ENCODE data around the gene ARMH3.
A peak's percentile ranks its signal among the peaks of the same experiment; 100 is the strongest.
"Not testable (repeated sequence)": the region's sequence is repeated elsewhere in the genome, so short reads cannot be mapped to it uniquely, and the experiment has no call there.

ARMH3 gene

GRCh38 chr10:102054881-102055646 lies 909 bp downstream of the ARMH3 start:
- DNase-seq (ENCODE audit: low read depth in 3 of 3, low spot score in 1 of 3): not testable (repeated sequence)

- DNase-seq (ENCODE audit: low read depth in 3 of 3, low spot score in 1 of 3): no peak
Measured at GRCh38 chr10:102046095-102046494, 9.9 kb downstream of the ARMH3 start.

- DNase-seq (ENCODE audit: low read depth in 3 of 3, low spot score in 1 of 3): no peak
Measured at GRCh38 chr10:102045292-102045691, 10.7 kb downstream of the ARMH3 start.

DNA sequence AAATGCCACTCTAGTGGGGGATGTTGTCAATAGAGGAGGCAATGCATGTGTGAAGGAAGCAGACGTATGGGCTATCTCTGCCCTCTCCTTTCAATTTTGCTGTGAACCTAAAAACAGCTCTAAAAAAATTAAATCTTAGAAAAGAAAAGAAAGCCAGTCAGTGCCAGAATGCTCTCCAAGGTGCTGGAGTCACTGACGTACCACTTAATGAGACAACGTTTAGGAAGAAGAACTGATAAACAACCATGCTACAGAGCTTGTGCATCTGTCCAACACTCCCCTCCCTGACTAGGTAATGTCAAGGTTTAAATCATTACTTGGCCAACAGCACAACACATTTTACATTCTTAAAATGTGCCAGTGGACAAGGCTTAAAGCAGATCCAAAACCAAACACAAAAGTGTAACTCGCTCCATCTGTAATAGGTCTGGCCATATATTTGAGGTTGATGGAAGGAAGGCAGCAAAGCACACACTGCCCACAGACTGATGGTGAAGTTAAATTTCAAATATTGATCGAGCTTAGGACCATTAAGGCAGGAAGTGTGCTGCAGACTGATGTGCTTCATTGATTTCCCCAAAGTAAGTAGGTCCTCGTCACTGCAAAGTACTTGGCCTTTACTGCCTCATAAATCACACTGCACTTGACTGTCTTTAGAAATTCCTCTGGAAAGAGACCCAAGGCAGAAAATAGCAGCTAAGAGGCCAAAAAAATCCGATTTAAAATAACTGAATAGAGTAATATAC lies 15.5 kb downstream of the ARMH3 start:
- DNase-seq (ENCODE audit: low read depth in 3 of 3, low spot score in 1 of 3): no peak

DNA sequence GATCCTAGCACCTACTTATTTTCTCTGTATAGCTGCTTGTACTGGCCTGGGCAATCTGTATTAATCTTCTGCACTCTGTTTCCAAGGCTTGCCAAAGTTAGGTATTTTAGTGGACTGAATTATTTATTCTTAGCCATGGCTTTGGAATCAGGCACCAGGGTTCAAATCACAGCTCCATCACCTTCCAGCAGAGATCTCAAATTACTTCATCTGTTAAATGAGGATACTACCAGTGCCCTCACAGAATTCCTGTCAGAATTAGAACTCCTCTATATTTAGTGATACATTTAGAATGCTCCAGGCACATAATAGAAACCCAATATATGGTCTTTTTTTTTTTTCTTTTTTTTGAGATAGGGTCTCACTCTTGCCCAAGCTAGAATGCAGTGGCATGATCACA lies 17.6 kb downstream of the ARMH3 start:
- no peak for DNase-seq (ENCODE audit: low read depth in 3 of 3, low spot score in 1 of 3)

DNA sequence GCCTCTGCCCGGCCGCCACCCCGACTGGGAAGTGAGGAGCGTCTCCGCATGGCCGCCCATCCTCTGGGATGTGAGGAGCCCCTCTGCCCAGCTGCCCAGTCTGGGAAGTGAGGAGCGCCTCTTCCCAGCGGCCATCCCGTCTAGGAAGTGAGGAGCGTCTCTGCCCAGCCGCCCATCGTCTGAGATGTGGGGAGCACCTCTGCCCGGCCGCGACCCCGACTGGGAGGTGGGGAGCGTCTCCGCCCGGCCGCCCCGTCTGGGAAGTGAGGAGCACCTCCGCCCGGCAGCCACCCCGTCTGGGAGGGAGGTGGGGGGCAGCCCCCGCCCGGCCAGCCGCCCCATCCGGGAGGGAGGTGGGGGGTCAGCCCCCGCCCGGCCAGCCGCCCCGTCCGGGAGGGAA lies 20.2 kb downstream of the ARMH3 start:
- DNase-seq (ENCODE audit: low read depth in 3 of 3, low spot score in 1 of 3): not testable (repeated sequence)

GRCh38 chr10:102033787-102034186 lies 22.2 kb downstream of the ARMH3 start:
- DNase-seq (ENCODE audit: low read depth in 3 of 3, low spot score in 1 of 3): no peak

- DNase-seq (ENCODE audit: low read depth in 3 of 3, low spot score in 1 of 3): no peak
Measured at GRCh38 chr10:102027261-102027660, 28.7 kb downstream of the ARMH3 start.

DNA sequence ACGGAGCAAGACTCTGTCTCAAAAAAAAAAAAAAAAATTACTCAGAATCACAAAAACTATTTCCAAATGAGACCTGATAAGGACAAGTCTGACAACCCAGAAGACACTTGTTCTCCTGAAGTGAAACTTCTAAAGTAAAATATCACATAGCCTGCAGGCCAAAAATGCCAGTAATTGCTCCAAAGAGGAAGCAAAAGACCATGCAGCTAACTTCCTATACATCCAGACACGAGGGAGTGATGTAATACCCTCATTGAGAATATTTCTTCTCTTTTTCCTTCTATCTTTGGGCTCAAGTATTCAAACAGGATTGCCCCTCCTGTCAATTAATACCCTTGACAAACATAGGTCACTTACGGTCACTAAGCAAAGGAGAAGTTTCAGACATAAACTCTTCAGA lies 31.2 kb downstream of the ARMH3 start:
- DNase-seq (ENCODE audit: low read depth in 3 of 3, low spot score in 1 of 3): no peak

DNA sequence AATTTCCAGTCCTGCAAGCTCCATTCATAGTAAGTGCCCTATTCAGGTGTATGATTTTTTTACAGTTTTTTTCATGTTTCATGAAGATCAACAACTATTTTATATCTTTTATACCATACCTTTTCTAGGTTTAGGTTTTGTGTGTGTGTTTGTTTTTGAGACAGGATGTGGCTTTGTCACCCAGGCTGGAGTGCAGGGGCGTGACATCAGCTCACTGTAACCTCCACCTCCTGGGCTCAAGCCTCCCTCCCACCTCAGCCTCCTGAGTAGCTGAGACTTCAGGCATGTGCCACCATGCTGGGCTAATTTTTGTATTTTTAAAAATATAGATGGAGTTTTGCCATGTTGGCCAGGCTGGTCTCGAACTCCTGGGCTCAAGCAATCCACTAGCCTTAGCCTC lies 35.0 kb downstream of the ARMH3 start:
- DNase-seq (ENCODE audit: low read depth in 3 of 3, low spot score in 1 of 3): no peak

DNA sequence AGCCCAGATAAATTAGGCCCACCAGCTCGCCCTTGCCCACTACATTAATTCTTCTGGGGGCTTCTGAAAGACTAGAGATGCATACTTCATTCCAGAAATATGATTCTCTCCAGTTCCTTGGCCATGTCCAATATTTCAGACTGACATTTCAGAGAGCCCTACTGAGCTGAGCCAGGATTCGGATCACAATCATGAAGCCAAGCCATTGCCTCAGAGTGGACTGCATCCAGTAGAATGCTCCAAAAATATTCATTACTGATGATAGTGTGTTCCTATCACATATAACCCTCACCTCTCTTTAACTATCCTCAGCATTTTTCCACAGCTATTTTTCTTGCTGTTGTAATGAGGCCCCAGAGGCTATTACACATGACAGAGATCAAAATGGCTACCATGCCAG lies 38.7 kb downstream of the ARMH3 start:
- DNase-seq (ENCODE audit: low read depth in 3 of 3, low spot score in 1 of 3): no peak

DNA sequence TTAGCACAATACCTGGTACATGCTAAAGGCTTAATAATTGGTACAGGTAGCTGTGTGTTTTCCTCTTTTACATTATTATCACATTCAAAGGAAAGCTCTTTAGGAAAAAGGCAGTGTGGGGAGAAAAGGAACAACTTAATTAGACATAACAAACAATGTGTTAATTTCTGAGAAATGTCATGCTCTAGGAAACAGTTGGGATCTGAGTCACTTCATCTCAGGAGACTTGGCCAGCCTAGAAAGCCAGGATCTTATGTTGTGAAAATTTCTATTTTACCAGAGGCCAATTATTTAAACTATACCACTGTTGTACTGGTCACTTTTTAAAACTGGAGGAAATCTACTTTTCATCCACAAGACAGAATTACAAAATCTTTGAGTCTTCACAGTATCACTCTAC lies 39.6 kb downstream of the ARMH3 start:
- DNase-seq (ENCODE audit: low read depth in 3 of 3, low spot score in 1 of 3): no peak

DNA sequence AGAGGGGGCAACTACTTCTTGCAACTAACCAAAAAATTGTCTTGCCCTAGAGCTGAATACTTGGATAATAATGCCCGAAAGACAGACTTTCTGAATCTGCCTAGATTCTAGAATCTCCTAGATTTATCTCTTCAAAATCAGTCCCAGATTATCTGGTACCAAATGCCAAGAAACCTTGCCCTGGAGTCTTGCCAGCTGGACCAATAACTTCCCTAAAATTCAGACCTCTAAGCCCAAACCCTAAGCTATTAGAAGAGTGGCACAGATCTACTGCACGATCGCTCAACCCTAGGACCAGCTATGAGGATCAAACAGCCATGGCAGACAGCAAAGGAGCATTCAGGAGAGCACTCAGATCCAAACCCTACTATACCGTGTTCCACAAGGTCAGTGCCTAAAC lies 45.0 kb downstream of the ARMH3 start:
- DNase-seq (ENCODE audit: low read depth in 3 of 3, low spot score in 1 of 3): no peak

GRCh38 chr10:102009801-102010425 lies 46.1 kb downstream of the ARMH3 start:
- DNase-seq (ENCODE audit: low read depth in 3 of 3, low spot score in 1 of 3): peak in 1 of 3 donors; percentile 4

GRCh38 chr10:102007796-102008195 lies 48.2 kb downstream of the ARMH3 start:
- no peak for DNase-seq (ENCODE audit: low read depth in 3 of 3, low spot score in 1 of 3)

- not testable (repeated sequence) for DNase-seq (ENCODE audit: low read depth in 3 of 3, low spot score in 1 of 3)
Measured at GRCh38 chr10:102007031-102007430, 48.9 kb downstream of the ARMH3 start.

- DNase-seq (ENCODE audit: low read depth in 3 of 3, low spot score in 1 of 3): no peak
Measured at GRCh38 chr10:102004376-102004775, 51.6 kb downstream of the ARMH3 start.

DNA sequence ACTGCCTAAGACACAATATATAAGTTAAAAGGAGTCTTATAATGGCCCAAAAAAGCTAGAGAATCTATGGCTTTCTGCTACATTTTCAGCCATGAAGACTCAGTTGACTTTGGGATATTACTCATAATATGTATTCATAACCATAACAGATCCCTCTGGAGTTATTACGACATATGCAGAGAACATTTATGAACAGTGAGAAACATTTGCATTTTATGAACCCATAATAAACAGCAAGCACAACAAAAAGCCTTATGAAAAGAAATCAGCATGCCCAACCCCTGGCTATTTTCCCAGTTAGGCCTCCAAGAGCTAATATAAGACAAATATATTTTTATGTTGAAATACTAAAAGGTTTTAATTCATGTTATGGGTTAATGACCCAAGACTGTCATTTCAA lies 52.4 kb downstream of the ARMH3 start:
- DNase-seq (ENCODE audit: low read depth in 3 of 3, low spot score in 1 of 3): no peak

DNA sequence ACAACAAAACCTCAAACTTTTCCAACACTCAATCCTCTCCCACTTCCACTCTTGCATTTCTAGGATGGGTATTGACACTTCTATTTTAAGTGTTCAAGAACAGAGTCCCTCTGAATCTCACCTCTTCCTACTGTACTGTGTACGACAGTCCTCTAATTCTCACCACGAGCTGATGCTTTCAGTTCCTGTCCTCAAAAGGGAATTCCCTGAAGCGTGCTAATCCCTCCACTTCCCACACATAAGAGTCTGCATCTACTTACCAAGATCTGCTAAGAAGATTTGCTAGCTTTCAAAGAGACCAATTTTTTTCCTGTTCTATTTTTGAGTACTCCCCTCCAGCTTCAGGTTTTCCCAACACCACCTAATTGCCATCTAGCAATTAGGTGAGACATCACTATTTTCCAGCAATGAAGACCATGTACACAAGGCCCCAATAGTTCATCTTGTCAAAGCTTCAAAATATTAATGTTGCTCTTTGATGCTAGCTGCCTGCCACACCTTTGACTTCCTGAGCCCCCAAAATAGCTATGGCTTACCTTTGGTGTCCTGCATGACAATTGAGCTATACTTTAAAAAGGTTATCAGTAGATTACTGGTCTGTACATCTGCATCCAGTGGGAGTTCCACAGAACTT lies 54.4 kb downstream of the ARMH3 start:
- no peak for DNase-seq (ENCODE audit: low read depth in 3 of 3, low spot score in 1 of 3)

DNA sequence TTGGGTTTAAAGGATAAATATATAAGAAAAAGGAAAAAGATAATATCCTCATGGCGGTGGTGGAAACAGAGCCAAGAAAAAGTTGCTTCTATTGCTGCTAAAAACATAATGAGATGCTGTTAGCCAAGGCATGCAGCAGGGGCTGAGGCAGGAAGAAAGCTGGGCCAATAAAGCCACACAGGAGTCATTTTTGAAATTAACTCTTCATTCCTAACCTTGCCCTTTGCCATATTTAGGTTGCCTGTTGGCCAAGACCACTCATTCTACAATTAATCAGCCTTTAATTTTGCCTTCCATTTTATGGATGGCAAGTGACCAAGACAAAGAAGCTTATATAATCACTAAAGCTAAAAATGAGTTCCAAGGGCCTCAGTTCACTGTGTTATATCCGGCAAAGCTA lies 58.2 kb downstream of the ARMH3 start:
- DNase-seq (ENCODE audit: low read depth in 3 of 3, low spot score in 1 of 3): no peak

- DNase-seq (ENCODE audit: low read depth in 3 of 3, low spot score in 1 of 3): no peak
Measured at GRCh38 chr10:101995451-101996063, 60.4 kb downstream of the ARMH3 start.
